Testis (tissue), 3 donors: ENCODE results near the gene TRAF6. TPM values are rescaled to one million over a fixed set of nuclear protein-coding genes. Genes with fewer than 3 reads are reported as not detected.

Experiments
- DNase-seq: peaks from one replicate; pipeline ENCODE4 v3.0.0-alpha.2; 2019
- H3K27ac ChIP-seq, 2 donors: fragments of 200-600 bp; sonication (generic); one replicate each; pipeline ENCODE4 v1.5.1; 2019
- H3K27me3 ChIP-seq: fragments of 200-600 bp; sonication (generic); one replicate; pipeline ENCODE4 v1.5.1; 2019
- H3K36me3 ChIP-seq: fragments of 200-600 bp; sonication (generic); one replicate; pipeline ENCODE4 v1.5.1; 2017; ENCODE audit warnings: low read depth; ENCODE audit errors: missing control alignments
- H3K4me1 ChIP-seq: fragments of 200-600 bp; sonication (generic); one replicate; pipeline ENCODE4 v1.5.1; 2019
- H3K4me3 ChIP-seq, 2 donors: fragments of 200-600 bp; sonication (generic); one replicate each; pipeline ENCODE4 v1.5.1; 2017 to 2019
- H3K9me3 ChIP-seq: fragments of 200-600 bp; sonication (generic); one replicate; pipeline ENCODE4 v1.5.1; 2017
- POLR2A ChIP-seq: fragments of 450-650 bp; IDR thresholded peaks from one replicate; pipeline ENCODE4 v1.6.1; 2017; ENCODE audit warnings: antibody characterized with exemption, mild to moderate bottlenecking, moderate library complexity
- WGBS, 2 donors: methylation state at CpG; one replicate each; pipeline ENCODE4 v1.1.5; 2018; 5-methylcytosine and 5-hydroxymethylcytosine counted together
- intact Hi-C: fragments of 100-400 bp; cut with DNase I; formaldehyde crosslinking; loops from one replicate; pipeline ENCODE4 v1.15.1; 2023; ENCODE audit warnings: low total_unique reads
- polyA plus RNA-seq: library from polyadenylated mRNA; stranded (reverse); fragments of 350-450 nt; fragmentation: Illumina TruSeq; extraction: RNeasy Lipid Tissue Mini Kit (QIAGEN cat#74804); gene quantifications from one replicate; pipeline ENCODE4 v1.2.3, GENCODE V29; 2014; ENCODE audit warnings: low read depth, low replicate concordance; ENCODE audit not compliant: insufficient read depth
- total RNA-seq, 2 donors: library from RNA; depleted of rRNA; stranded (reverse); fragments of >200 nt; gene quantifications; one replicate each; pipeline ENCODE4 v1.2.3, GENCODE V29; 2016
- TF ChIP-seq, protein P1 (sequence below), 3 experiments: fragments of 450-650 bp in 2 of 3; fragments of 200-600 bp in 1 of 3; sonication (generic) in 1 of 3; IDR thresholded peaks; one replicate each; pipeline ENCODE4 v1.5.1; 2016 to 2019; ENCODE audit warnings: antibody characterized with exemption in 3 of 3, mild to moderate bottlenecking in 2 of 3, moderate library complexity in 1 of 3

Gene TRAF6
- total and polyA plus RNA-seq, 3 donors from 2014 or later = 18.8 to 26.4 (median 24.0) TPM

DNA sequence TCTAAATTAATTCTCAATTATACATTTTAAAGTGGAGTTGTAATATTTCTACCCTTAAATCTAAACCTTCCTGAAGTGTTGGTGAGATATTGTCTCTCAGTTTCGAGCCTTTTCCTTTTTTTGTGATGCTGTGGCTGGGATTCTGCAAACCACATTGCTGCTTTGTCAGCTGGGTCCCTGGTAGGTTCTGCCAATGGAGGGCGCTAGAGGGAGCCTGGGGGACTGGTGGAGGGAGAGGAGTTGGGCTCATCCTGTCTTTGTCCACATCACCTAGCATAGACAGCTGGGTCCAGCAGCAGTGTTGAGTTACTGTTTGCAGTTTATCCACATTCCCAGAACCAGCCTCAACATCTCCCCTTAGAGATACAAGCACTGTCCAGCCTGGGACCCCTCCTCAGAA lies 41.0 kb downstream of the TRAF6 start:
- Histone ChIP-seq H3K4me3 (no peak overlapping the region), H3K36me3 (no peaks in the 10 kb centered on the region), H3K9me3 (no peaks in the 10 kb centered on the region), H3K27ac (no peak overlapping the region), H3K4me1 (no peaks in the 10 kb centered on the region), H3K27me3 (no peaks in the 10 kb centered on the region)
- intact Hi-C loops = no loop called here
- 63 to 67% methylated on average over 2 of the region's 2 CpGs for WGBS, 2 donors
- DNase-seq = no peak
- TF ChIP-seq, protein P1, sequence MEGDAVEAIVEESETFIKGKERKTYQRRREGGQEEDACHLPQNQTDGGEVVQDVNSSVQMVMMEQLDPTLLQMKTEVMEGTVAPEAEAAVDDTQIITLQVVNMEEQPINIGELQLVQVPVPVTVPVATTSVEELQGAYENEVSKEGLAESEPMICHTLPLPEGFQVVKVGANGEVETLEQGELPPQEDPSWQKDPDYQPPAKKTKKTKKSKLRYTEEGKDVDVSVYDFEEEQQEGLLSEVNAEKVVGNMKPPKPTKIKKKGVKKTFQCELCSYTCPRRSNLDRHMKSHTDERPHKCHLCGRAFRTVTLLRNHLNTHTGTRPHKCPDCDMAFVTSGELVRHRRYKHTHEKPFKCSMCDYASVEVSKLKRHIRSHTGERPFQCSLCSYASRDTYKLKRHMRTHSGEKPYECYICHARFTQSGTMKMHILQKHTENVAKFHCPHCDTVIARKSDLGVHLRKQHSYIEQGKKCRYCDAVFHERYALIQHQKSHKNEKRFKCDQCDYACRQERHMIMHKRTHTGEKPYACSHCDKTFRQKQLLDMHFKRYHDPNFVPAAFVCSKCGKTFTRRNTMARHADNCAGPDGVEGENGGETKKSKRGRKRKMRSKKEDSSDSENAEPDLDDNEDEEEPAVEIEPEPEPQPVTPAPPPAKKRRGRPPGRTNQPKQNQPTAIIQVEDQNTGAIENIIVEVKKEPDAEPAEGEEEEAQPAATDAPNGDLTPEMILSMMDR (IDR thresholded peaks at IDR 0.05) = no peak
- no peak for TF ChIP-seq POLR2A

DNA sequence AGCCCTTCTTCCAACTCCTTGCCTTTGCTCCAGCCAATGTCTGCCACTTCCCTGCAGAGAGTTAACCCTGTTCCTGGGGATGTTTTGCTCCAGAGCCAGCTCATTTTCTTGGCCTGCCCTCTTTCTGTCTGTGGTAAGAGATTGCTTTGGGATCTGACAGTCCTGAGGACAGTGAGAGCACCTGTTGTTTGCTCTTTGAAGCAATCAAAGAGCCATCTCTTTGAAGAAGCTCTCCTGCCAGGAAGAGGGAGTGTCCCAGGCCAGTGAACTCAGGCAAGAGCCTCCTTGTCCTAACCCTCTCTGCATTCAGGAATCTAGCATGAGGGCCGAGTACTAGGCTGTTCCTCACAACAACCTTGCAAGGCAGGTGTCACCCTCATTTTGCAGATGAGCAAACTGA lies 42.2 kb downstream of the TRAF6 start:
- Histone ChIP-seq H3K27me3 (no peaks in the 10 kb centered on the region), H3K36me3 (no peaks in the 10 kb centered on the region), H3K4me1 (no peaks in the 10 kb centered on the region), H3K4me3 (no peak overlapping the region), H3K27ac (no peak overlapping the region), H3K9me3 (no peaks in the 10 kb centered on the region)
- intact Hi-C loops = no loop called here
- no peak for DNase-seq
- 67 to 71% methylated on average over 1 of the region's 1 CpG for WGBS, 2 donors
- TF ChIP-seq, protein P1 (IDR thresholded peaks at IDR 0.05) = no peak
- TF ChIP-seq POLR2A = no peak

DNA sequence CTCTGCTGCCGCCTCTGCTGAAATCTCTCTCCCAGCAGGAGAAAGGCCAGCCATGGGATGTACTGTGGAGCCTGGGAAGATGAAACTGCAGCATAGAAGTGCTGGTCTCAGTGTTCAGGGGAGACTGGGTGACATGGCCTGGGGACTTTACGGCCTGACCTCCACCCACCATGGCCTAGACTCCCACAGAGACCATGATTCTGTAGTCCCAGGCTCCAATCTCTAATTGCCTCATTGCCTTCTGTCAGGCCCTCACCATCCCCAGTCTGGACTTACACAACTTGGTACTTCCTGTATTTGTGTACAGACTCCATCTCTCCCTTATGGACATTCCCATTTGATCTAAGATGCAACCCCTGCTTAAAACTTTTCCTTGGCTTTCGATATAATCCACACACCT lies 43.1 kb downstream of the TRAF6 start:
- H3K27ac ChIP-seq = no peak overlapping the region
- no peak for DNase-seq
- H3K27me3 ChIP-seq = no peaks in the 10 kb centered on the region
- no peaks in the 10 kb centered on the region for H3K36me3 ChIP-seq
- H3K9me3 ChIP-seq = no peaks in the 10 kb centered on the region
- no peak overlapping the region for H3K4me3 ChIP-seq
- no peaks in the 10 kb centered on the region for H3K4me1 ChIP-seq
- WGBS, 2 donors = 97 to 100% methylated on average over 3 of the region's 3 CpGs
- intact Hi-C loops = no loop called here
- no peak for TF ChIP-seq POLR2A
- TF ChIP-seq, protein P1 (IDR thresholded peaks at IDR 0.05) = no peak

DNA sequence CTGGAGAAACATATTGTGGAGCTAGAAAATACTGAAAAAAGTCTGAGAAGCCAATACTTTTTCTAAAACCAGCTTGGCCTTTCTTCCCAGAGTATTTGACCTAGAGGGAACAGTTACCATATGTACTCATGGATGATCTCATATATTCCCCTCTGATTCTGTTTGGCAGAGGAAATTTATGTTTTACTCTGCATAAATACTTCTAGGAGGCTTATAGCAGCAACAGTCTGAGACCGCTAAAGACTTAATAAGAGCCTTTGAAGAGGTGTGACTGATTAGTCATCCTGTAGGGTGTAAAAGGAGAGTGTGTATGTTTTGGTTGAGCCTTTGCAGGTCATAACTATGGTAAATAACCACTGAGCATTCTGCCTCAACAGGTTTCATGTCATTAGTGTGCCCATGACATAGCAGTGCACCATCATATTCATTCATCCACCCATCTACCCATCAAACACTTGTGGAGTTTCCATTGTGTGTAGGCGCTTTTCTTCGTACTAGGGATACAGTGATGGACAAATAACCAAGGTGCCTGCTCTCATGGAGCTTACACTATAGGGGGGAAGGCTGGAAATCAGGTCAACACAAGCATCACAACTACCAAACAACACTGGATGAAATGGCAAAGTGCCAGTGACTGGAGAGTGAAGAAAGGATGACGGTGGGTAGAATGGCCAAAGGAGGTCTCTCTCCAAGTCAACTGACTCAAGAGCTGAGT lies 44.5 kb downstream of the TRAF6 start:
- Histone ChIP-seq H3K27me3 (no peaks in the 10 kb centered on the region), H3K9me3 (no peaks in the 10 kb centered on the region), H3K4me1 (no peaks in the 10 kb centered on the region), H3K36me3 (no peaks in the 10 kb centered on the region), H3K4me3 (no peak overlapping the region), H3K27ac (no peak overlapping the region)
- intact Hi-C loops = no loop called here
- no peak for TF ChIP-seq POLR2A
- TF ChIP-seq, protein P1 (IDR thresholded peaks at IDR 0.05) = no peak
- DNase-seq = no peak
- 95 to 96% methylated on average over 4 of the region's 4 CpGs for WGBS, 2 donors

DNA sequence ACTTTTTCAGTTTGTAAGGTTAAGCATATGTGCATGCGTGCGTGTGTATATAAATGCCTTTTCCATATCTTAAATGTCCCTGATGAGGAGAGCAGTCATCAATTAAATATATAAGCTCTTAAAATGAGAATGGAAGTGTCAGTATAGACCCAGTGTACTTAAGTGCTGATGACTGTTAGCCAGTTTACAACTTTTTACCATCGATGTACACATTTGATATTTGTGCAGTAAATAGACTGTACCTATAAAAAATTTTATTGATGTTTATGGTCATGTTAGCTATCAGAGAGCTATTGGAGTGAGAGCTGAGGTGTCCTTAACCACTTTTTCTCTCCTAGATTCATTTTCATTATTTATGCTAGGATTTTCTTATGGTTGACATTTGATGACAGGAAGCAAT lies 45.4 kb downstream of the TRAF6 start:
- TF ChIP-seq, protein P1 (IDR thresholded peaks at IDR 0.05) = no peak
- TF ChIP-seq POLR2A = no peak
- no peak for DNase-seq
- H3K27me3 ChIP-seq = no peaks in the 10 kb centered on the region
- no peak overlapping the region for H3K4me3 ChIP-seq
- H3K36me3 ChIP-seq = no peaks in the 10 kb centered on the region
- intact Hi-C loops = no loop called here
- H3K27ac ChIP-seq = no peak overlapping the region
- no peaks in the 10 kb centered on the region for H3K4me1 ChIP-seq
- H3K9me3 ChIP-seq = no peaks in the 10 kb centered on the region
- 73 to 82% methylated on average over 3 of the region's 3 CpGs for WGBS, 2 donors
